HFFc6 (cell line): ENCODE measurements around the gene FHIT. TPM values are rescaled to one million over a fixed set of nuclear protein-coding genes. Genes with fewer than 3 reads are reported as not detected.

Experiments
- DNase-seq: peaks from one replicate; pipeline ENCODE4 v3.0.0-alpha.2; 2018
- H3K27ac Mint-ChIP-seq: 2 replicates; pipeline ENCODE4 v1.8.0; 2020; ENCODE audit warnings: mild to moderate bottlenecking, mixed read lengths
- H3K27me3 Mint-ChIP-seq: 2 replicates; pipeline ENCODE4 v1.8.0; 2021; ENCODE audit warnings: mild to moderate bottlenecking, moderate library complexity, mixed read lengths; ENCODE audit not compliant: insufficient read depth
- H3K36me3 Mint-ChIP-seq: 2 replicates; pipeline ENCODE4 v1.8.0; 2021; ENCODE audit warnings: low read depth, mixed read lengths
- H3K4me1 Mint-ChIP-seq: 2 replicates; pipeline ENCODE4 v1.8.0; 2020; ENCODE audit warnings: low read depth, mixed read lengths
- H3K4me3 Mint-ChIP-seq: 2 replicates; pipeline ENCODE4 v1.8.0; 2020; ENCODE audit warnings: mild to moderate bottlenecking, moderate library complexity, mixed read lengths
- H3K9me3 Mint-ChIP-seq: 2 replicates; pipeline ENCODE4 v1.8.0; 2020; ENCODE audit warnings: mild to moderate bottlenecking, mixed read lengths
- total RNA-seq, 6 experiments: library from RNA; stranded (reverse); fragmentation: NEBNext Ultra II Directional; extraction: Animal tissue kit (Norgen Biotek cat#: 25700); gene quantifications; 2 replicates in 1 of 6; 3 replicates in 5 of 6; pipeline ENCODE4 v1.2.3, GENCODE V29; 2021
- TF ChIP-seq, protein P1 (sequence below): fragments of 200-600 bp; sonication (generic); IDR thresholded peaks from 2 replicates; pipeline ENCODE4 v1.5.0; 2021; ENCODE audit warnings: antibody characterized with exemption, mild to moderate bottlenecking

Gene FHIT
- total RNA-seq, 6 experiments from 2014 or later: 0.33 to 0.38 TPM; not detected in 4

DNA sequence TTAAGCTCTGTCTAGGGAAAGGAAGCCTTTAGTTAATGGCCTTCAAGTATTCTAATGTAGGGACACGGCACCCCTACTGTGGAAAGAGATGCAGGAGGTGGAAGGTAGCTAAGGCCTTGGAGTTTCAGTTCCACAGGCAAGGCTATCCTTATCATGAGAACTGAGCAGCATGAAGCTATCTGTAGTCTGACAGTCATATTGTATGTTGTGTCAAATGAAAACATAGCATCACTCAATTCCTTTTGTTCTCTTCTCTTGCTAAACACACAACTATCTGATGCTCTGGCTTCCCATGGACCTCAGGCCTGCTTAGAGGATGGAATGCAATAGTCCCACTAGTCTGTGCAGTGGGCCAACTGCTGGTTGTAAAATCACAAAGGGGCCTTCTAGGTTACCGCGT lies 380.9 kb downstream of the FHIT start:
- H3K27me3 Mint-ChIP-seq: no peaks in the 10 kb centered on the region
- TF ChIP-seq, protein P1, sequence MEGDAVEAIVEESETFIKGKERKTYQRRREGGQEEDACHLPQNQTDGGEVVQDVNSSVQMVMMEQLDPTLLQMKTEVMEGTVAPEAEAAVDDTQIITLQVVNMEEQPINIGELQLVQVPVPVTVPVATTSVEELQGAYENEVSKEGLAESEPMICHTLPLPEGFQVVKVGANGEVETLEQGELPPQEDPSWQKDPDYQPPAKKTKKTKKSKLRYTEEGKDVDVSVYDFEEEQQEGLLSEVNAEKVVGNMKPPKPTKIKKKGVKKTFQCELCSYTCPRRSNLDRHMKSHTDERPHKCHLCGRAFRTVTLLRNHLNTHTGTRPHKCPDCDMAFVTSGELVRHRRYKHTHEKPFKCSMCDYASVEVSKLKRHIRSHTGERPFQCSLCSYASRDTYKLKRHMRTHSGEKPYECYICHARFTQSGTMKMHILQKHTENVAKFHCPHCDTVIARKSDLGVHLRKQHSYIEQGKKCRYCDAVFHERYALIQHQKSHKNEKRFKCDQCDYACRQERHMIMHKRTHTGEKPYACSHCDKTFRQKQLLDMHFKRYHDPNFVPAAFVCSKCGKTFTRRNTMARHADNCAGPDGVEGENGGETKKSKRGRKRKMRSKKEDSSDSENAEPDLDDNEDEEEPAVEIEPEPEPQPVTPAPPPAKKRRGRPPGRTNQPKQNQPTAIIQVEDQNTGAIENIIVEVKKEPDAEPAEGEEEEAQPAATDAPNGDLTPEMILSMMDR: no peak
- no peak for DNase-seq
- H3K9me3 Mint-ChIP-seq: peaks cover 3% of the 10 kb centered on the region; the same call in 1 of the 2 replicates
- H3K27ac Mint-ChIP-seq: no peak overlapping the region
- no peak overlapping the region for H3K4me3 Mint-ChIP-seq
- no peaks in the 10 kb centered on the region for H3K4me1 Mint-ChIP-seq
- H3K36me3 Mint-ChIP-seq: no peaks in the 10 kb centered on the region

DNA sequence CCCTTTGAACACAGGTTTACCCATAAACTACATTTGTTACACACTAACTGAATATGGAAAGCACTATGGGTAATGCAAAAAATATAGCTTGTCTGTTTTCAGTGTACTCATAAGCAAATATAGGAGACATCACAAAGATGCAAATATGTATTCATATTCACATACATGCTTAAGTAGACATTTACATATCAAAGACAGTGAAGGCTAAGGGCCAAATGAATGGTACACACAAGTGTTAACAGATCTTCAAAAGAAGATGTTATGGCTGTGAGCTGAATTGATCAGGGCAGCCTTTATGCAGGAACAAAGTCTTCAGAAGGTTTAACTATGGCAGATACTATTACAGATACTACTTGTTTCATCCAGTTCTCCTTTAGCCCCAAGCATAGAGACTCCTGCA lies 384.1 kb downstream of the FHIT start:
- peaks cover 8% of the 10 kb centered on the region; the same call in 1 of the 2 replicates for H3K9me3 Mint-ChIP-seq
- no peak overlapping the region for H3K27ac Mint-ChIP-seq
- no peaks in the 10 kb centered on the region for H3K4me1 Mint-ChIP-seq
- TF ChIP-seq, protein P1: no peak
- H3K4me3 Mint-ChIP-seq: no peak overlapping the region
- H3K36me3 Mint-ChIP-seq: no peaks in the 10 kb centered on the region
- DNase-seq: no peak
- no peaks in the 10 kb centered on the region for H3K27me3 Mint-ChIP-seq

DNA sequence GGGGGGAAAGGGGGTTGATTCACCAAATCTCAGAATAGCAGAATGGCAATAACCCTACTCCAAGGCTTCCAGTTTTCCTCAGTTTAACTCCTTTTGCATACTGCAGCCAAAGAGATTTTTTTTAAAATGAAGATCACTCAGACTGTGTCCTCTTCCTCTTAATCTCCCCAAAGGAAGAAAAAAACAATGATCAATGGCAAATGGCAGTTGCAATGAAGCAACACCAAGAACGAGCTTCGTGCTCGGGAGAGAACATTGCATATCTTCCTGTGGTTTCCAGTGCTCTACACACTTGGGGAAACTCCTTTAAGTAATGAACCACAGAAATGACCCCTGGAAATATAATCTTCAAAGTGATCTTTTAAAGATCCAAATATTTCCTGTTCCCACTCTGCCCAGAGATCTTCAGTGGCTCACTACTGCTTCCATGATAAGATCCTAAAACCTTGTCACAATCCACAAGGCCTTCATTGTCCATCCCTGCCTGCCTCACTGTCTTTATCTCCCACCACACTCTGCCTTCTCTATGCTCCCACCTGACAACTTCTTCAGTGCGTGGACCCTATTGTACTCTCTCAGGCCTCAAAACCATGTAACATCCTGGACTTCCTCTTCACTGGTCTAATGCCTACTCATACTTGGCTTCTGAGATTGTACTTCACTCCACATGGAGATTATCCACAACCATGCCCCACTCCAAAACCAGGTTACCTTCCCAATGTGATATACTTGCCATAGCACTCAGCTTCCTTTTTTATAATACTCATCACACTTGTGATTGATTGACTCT lies 394.8 kb downstream of the FHIT start:
- no peaks in the 10 kb centered on the region for H3K4me1 Mint-ChIP-seq
- no peaks in the 10 kb centered on the region; the same call in 1 of the 2 replicates for H3K36me3 Mint-ChIP-seq
- H3K4me3 Mint-ChIP-seq: no peak overlapping the region
- TF ChIP-seq, protein P1: no peak
- H3K27ac Mint-ChIP-seq: no peak overlapping the region
- DNase-seq: no peak
- peaks cover 12% of the 10 kb centered on the region; the same call in 1 of the 2 replicates for H3K9me3 Mint-ChIP-seq
- H3K27me3 Mint-ChIP-seq: no peaks in the 10 kb centered on the region

DNA sequence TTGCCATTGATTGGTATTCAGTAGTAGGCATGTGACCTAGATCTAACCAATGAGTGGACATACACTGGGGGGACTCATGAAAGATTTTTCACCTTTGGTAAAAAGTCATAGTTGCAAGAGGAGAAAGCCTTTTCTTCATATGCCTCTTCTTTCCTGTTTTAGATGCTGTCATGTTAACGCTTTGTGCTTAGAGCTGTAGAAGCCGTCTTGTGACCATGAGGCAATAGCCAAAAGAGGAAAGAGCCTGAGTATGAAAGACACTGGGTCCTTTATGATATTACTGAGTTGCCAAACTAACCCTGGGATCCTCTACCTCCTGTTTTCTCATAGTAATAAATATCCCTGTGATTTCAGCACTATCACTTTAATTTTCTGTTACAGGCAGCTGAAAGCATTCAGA lies 396.0 kb downstream of the FHIT start:
- Mint-ChIP-seq H3K4me3 (no peak overlapping the region), H3K27me3 (no peaks in the 10 kb centered on the region), H3K27ac (no peak overlapping the region), H3K36me3 (no peaks in the 10 kb centered on the region; the same call in 1 of the 2 replicates), H3K9me3 (peaks cover 11% of the 10 kb centered on the region; the same call in 1 of the 2 replicates), H3K4me1 (no peaks in the 10 kb centered on the region)
- DNase-seq: no peak
- TF ChIP-seq, protein P1: no peak

DNA sequence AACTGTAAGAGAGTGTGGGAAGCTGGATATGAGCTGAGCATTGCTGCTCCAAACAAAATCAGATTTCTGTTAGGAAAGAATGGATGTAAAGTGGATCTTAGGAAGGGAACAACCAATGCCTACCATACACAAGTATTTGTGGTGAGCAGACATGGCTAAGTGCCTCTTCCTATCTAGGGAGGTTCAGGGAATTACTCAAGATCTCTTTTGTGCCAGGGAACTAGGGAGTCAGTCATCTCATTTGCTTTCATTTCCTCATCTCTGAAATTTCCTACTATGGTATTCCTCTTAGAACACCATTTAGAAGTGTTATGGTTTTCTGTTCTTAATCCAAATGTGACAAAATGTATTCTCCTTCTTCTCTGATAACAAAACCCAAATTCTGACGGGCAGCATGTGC lies 396.5 kb downstream of the FHIT start:
- no peak for DNase-seq
- H3K9me3 Mint-ChIP-seq: peaks cover 11% of the 10 kb centered on the region; the same call in 1 of the 2 replicates
- no peaks in the 10 kb centered on the region for H3K27me3 Mint-ChIP-seq
- H3K27ac Mint-ChIP-seq: no peak overlapping the region
- H3K36me3 Mint-ChIP-seq: no peaks in the 10 kb centered on the region; the same call in 1 of the 2 replicates
- H3K4me1 Mint-ChIP-seq: no peaks in the 10 kb centered on the region
- TF ChIP-seq, protein P1: no peak
- no peak overlapping the region for H3K4me3 Mint-ChIP-seq
